ENCODE measurements around the gene XK.

GRCh38 chrX:37752936-37753335 is 67.3 kb downstream of the XK start:
- no peak for TF ChIP-seq EP300 (IDR thresholded peaks at IDR 0.05)
- TF ChIP-seq, protein P1, sequence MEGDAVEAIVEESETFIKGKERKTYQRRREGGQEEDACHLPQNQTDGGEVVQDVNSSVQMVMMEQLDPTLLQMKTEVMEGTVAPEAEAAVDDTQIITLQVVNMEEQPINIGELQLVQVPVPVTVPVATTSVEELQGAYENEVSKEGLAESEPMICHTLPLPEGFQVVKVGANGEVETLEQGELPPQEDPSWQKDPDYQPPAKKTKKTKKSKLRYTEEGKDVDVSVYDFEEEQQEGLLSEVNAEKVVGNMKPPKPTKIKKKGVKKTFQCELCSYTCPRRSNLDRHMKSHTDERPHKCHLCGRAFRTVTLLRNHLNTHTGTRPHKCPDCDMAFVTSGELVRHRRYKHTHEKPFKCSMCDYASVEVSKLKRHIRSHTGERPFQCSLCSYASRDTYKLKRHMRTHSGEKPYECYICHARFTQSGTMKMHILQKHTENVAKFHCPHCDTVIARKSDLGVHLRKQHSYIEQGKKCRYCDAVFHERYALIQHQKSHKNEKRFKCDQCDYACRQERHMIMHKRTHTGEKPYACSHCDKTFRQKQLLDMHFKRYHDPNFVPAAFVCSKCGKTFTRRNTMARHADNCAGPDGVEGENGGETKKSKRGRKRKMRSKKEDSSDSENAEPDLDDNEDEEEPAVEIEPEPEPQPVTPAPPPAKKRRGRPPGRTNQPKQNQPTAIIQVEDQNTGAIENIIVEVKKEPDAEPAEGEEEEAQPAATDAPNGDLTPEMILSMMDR (IDR thresholded peaks at IDR 0.05) = no peak
